ENCODE results near the gene PLEKHD1. TPM values are rescaled to one million over a fixed set of nuclear protein-coding genes. Genes with fewer than 3 reads are reported as not detected.
A peak's percentile ranks its signal among the peaks of the same experiment; 100 is the strongest.
"Not testable (repeated sequence)": the region's sequence is repeated elsewhere in the genome, so short reads cannot be mapped to it uniquely, and the experiment has no call there.

PLEKHD1 gene
- polyA plus RNA-seq, 5 donors: 0.19 to 0.29 (median 0.23) TPM

DNA sequence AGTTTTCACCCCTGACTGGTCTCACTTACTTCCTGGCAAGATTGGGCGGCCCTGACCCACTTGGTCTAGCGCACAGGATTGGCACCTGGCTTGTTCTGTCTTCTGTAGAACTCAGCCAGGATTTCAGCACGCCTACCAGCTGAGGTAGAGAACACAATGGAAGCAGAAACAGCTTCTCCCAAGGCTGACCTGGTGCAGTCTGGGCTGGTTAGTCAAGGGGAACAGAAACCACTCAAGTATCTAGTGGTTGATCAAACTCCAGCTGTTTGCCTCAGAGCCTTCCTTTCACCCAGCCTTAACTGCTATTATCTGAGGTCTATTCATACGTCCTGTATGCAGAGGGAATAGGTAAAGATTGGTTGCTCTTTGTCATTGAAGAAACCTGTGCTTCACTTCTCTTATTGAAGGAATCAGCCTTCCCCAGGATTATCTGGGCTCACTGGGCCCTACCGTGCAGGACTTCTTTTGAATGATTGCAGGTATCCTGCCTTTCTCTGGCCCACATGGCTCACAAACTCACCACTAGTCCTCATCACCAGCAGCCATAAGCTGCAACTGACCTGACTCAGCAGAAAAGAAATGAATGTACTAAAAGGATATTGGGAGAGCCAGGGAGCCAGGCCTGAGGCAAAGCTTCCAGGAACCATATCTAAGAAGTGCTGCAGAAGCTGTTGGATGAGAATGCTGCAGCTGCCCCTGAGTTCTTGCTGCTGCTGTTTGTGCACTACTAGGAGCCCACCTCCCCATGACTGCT, 2.5 kb upstream of the PLEKHD1 start:
- no peak for DNase-seq

DNA sequence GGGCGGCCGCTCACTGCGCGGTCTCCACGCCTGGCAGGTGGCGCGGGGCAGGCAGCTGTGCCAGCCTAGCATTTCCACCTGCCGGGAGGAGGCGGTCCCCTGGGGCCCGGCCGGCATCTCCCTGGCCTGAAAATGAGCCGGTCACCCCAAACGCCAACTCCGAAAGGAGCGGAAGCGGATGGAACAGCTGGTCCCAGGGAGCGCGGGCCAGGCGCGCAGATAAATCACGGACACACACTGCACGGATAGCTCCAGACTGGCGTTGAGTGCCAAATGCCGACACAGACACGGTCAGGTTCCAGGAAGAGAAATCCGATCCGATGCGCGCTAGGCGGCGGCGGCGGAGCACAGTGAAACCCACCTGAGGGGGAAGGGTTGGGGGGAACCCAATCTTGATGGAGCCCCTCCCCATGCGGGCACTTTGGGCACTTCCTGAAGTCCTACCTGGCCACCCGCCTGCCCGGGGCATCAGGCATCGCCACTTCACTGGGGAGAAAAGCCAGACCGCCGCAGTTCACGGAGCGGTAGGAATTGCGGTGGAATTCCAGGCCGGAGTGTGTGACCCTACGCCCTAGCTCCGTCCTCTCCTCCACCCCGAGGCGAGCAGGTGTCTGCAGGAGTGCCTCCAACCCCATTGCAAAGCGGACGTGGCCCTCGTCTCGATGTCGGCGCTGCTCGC, 624 bp upstream of the PLEKHD1 start:
- peak; percentile 36 to 44 for DNase-seq

DNA sequence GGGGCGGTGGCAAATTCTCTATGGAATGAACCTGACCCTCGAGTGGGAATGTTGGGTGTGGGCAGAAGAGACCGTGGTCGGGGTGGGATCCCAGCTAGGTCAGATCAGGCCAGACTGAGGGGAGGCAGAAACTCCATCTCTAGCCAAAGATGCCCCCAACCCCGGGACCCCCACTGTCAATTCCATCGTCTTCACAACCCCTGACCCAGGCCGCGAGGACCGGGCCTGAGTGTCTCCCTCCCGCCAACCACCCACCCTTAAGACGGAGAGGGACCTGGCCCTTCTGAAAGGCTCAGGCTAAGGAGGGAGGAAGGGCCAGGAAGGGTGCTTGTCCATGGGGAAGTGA, 760 bp downstream of the PLEKHD1 start:
- DNase-seq: no peak

DNA sequence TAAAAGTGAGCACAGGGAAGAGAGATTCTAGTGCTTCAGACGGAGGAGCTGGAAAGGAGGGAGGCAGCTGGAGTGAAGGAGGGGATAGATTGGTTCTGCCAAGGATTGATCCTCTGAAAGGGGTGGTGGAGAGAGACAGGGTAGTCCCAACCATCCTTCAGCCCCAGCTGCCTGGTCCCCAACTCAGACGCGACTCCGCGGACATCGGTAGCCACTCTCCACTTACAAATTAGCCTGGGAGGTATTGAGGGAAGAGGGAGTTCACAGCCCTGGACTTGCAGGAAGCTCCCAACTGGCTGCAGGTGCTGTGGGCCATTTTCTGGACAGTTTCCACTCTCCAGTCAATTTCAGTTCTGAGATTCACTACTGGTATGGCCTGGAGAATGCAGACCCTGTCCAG, 1.2 kb downstream of the PLEKHD1 start:
- DNase-seq: no peak

DNA sequence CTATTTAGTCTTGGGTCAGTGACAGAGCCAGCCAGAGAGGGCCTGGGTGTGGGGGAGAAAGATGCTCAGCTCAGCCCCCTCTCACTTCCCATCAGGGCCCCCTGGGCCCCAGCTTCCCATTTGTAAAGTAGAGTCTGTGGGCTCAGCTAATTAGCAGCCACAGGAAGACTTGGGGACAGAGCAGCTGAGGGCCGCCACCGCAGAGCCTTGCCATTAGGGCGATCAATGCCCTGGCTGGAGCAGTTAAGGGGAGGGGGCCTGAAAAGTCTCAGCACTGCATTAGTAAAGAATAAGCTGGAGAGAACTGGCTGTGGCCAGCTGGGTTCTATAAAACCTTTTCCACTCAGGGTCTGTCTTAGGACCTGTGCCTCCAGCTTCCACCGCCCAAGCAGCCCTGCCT, 2.7 kb downstream of the PLEKHD1 start:
- no peak for DNase-seq

DNA sequence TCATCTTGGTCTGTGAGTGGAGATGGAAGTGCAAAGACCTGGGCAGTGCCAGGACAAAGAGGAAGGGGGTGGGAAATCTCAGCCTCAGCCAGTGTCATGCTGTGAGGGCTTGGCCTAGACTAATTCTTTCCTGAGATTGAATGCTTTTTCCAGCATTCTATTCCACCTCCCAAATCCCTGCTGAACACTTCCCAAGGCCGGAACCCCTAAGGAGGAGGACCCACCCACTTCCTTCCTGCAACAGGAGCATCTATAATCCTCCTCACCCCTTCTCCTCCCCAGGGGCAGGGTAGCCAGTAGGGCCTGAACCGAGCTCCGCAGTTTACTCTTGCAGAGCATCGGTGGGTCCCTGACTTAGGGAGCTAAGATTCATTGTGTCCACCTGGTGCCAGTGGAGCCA, 3.2 kb downstream of the PLEKHD1 start:
- no peak for DNase-seq

DNA sequence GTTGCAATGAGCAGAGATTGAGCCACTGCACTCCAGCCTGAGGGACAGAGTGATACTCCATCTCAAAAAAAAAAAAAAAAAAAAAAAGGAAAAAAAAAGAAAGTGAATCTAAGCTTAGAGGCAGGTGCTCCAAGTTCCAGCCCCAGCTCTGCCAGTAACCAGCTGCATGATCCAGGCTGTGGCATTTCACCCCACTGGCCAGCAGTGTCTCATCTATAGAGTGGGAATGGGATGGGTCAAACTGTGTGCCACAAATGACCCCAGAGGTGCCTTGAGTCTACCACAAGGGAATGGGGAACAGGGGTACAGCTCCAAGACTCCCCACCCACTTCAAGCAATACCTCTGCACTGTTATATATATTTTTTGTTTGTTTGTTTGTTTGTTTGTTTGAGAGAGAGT, 5.0 kb downstream of the PLEKHD1 start:
- no peak for DNase-seq

DNA sequence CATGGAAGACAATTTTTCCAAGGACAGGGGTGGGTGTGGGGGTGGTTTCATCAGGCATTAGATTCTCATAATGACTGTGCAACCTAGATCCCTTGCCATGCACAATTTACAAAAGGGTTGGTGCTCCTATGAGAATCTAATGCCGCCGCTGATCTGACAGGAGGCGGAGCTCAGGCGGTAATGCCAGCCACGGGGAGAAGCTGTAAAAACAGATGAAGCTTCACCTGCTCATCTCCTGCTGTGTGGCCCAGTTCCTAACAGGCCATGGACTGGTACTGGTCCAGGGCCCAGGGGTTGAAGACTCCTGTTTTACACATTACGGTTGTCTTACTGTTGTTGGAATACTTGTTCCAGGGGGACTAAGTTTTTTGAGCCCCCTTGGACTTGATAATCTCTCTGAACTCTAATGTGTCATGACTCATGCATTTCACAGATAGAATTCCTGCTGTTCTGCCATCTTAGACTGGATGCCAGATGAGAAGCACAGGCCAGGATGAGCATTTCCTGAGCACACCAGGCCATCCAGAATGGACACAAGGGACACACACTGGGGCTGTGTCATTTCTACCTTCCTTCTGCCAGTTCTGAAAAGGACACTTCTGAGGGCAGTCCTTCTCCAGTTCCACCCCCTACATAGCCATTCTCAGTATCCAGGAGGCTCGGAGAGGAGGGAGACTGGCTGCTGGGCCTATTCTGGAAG, 5.8 kb downstream of the PLEKHD1 start:
- DNase-seq: no peak

DNA sequence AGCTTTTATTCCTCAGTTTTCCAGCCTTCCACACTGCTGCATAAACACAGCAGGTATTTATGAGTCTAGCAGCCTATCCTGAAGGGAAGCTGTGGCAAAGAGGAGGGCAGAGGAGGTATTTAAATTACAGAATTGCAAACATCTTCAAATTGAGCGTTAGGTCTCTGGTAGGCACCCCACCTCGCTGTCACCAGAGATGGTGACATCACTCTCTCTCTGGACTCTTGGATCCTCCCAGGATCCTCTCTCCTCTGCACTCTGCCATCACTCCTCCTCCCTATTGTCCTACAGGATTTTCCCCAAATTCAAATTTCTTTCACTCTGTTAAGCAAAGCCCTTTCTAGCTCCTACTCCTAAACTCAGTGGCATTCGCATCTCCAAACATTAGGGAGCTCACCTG, 6.7 kb downstream of the PLEKHD1 start:
- DNase-seq: no peak

DNA sequence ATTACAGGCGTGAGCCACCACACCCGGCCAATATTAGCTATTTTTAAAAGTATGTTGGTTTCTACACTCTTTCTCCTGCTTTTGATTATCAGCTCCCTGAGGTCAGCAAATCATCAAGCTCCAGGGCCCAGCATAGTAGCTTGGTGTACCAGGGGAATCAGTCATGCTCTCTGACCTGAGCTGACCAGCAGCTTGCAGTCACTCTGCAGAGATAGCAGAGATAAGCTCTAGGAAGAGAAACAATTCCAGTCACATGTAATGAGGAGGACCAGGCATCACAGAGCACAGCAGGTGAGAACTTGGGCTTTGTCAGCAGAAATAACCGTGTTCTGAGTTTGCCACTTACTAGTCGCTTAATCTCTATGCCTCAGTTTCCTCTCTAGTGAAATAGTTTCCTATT, 8.5 kb downstream of the PLEKHD1 start:
- DNase-seq: no peak

DNA sequence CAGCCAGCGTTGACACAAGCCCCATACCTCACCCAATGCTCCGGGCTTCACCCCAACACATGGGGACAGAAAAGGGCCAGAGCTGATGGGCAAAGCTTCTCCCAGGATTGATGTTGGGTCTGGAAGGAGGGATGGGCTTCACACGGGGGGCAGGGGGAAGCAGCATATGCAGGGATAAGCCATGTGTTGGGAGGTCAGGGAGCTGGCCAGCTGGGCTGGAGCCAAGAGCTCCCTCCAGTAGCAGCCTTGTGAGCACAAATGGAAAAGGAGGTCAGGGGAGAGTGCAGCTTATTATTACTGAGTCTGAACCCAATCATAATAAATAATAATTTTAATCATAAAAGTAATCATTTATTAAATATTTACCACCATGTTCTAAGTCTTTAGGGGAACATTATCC, 9.3 kb downstream of the PLEKHD1 start:
- no peak for DNase-seq

DNA sequence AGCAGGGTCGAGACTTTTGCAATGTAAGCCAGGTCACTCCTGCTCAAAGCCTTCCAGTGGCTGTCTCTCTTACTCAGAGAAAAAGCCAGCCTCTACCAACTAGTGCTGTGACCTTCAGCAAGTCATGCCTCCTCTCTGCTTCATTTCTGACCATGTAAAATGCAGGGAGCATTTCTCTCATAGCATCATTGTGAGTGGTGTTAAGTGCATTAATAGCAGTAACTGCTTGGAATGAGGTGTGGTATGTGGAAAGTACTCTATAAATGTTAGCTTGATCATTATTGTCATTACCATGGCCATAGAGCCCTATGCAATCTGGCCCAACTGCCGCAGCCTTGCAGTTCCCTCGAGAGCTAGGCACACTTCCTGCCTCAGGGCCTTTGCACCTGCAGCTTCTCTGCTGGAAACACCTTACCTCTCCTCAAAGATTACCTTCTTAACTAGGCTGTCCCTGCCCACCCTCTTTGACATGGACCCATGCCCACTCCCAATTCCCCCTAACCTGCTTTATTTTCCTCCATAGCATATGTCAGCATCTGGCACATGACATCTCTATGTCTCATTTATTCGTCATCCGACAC, 10.9 kb downstream of the PLEKHD1 start:
- DNase-seq: no peak

DNA sequence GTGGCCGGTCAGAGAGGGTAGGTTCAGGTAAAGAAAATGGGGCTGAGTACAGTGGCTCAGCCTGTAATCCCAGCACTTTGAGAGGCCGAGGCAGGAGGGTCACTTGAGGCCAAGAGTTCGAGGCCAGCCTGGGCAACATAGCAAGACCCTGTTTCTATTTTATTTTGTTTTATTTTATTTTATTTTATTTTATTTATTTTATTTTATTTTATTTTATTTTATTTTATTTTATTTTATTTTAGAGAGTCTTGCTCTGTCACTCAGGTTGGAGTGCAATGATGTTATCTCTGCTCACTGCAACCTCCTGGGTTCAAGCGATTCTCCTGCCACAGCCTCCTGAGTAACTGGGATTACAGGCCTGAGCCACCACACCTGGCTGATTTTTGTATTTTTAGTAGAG, 13.3 kb downstream of the PLEKHD1 start:
- DNase-seq: not testable (repeated sequence)

DNA sequence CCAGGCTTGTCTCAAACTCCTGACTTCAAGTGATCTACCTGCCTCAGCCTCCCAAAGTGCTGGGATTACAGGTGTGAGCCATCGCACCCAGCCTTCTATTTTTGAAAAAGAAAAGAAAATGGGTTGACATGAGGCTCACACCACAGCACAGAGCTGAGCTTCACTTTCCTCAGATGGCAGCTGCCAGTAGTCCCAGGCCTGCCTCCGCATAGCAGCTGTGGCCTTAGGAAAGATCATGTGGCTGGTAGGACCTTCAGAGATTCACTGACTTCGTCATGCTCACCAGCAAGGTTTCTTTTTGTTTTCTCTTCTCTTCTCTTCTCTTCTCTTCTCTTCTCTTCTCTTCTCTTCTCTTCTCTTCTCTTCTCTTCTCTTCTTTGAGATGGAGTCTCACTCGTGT, 13.8 kb downstream of the PLEKHD1 start:
- not testable (repeated sequence) for DNase-seq

DNA sequence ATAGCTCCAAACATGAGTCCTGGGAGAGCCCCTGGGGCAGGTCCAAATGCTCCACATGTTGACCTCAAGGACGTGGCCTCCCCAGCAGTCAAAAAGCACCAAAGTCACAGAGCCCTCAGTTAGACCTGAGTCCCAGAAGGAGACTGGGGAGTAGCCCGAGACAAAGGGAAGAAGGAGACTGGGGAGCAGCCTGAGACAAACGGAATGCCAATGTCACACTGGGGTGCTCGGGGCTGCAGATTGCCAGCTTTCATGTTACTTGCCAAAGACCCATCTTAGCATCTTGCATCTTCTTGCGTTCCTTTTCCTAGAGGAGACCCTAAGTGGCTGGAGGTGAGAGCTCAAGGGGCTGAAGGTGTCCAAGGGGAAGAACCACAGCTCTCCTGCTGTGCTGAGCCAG, 14.9 kb downstream of the PLEKHD1 start:
- no peak for DNase-seq

DNA sequence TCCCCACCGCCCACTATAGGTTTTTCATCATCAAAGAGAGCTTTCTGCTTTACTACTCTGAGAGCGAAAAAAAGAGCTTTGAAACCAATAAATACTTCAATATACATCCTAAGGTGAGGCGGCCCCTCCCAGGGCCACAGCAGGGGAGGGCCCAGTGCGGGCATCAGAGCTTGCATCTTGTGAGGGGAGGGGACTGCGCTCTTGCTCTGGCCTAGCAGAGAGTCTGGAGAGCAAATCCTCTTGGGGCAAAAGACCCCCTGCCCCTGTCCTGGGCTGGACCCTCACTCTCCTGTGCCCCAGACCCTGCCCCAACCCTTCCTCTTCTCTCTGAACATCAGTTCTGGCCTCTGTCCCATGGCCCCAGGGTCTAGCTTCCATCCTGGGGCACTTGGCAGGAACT, 15.6 kb downstream of the PLEKHD1 start:
- no peak for DNase-seq

DNA sequence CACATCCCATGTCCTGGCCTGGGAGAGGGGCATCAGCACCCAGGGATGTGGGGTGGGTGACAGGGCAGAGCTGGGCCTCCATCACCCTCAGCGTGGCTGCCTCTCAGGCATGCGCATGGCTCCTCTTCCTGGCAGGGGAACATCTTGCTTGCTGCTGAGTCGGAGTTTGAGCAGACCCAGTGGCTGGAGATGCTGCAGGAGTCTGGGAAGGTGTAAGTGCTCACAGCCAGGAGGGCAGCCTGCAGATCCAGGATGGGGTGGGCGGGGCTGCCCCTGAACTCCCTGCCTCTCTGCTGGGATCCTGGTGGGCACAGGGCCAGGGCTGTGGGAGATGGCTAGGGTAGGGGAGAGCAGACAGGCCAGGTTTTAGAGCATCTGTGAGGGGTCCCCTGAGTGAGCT, 16.2 kb downstream of the PLEKHD1 start:
- no peak for DNase-seq

DNA sequence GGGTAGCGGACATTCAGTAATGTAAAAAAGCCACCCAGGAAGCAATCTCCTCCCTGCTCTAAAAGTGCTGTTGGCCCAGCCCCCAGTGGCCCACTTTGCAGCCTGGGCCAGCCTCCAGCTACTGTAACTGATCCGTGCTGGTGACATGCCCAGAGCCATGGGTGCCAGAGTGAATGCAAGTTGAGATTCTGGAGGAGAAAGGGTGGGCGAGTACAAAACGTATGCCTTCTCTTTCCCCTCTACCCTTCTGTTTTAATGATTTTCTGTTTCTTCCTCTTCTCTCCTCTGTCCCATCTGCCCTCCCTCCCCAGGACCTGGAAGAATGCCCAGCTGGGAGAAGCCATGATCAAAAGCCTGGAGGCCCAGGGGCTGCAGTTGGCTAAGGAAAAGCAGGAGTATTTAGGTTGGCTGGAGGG, 16.9 kb downstream of the PLEKHD1 start:
- peak; percentile 21 to 23 for DNase-seq

DNA sequence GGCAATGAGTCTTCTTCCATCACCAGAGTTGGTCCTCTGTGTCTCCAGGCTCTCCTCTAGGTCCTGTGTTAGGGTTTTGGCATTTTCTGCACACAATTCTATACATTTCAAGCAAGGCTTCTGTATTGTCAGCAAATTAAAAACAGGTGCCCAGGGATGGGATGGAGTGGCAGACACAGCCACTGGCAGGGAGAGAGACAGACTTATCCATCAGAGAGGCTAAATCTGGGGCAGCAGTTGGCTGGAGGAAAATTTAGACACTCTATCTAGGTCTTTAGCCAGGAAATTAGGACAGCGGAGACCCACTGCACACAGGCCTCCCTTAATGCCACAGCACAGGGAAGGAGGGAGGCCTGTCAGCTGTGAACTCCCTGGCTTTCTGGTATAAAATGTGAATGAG, 20.2 kb downstream of the PLEKHD1 start:
- DNase-seq: no peak

DNA sequence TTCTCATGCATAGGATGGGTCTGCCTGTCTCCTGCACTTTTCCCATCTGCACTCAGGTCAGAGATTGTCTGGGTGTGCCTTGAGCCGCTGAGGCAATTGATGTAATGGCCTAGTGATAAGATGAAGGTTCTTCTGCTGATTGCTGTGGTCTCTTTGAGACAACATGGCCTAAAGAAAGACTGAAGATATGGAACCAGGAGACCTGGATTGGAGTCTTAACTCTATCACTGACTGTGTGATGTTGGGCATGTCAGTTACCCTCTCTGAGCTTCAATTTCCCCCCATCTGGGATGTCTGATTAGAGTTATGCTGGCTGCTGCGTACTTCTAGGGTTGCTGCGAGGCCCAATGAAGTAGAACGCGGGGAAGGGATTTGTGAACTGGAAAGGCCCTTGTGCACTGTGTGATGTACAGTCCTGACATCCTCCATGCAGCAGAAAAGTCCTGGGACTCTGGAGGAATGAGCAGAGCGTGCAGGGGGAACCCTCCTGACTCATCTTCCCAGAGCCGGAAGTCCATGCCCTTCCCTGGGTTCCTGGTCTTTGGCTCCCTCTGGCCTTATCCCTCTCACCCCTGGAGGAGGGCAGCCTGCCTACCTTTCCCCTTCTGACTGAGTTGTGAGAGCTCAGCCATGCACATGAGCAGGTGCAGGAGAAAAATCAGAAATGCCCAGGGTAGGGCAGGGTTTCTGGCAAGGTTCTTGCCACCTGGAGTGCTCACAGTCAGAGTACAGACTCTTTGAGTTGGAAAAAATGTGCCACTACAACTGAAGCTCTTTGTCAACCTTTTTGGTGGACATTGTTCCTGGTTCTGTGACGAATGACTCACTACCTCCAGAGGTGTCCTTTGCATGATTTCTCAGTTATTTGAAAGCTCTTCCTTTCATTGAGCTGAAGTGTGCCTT, 21.1 kb downstream of the PLEKHD1 start:
- no peak for DNase-seq

DNA sequence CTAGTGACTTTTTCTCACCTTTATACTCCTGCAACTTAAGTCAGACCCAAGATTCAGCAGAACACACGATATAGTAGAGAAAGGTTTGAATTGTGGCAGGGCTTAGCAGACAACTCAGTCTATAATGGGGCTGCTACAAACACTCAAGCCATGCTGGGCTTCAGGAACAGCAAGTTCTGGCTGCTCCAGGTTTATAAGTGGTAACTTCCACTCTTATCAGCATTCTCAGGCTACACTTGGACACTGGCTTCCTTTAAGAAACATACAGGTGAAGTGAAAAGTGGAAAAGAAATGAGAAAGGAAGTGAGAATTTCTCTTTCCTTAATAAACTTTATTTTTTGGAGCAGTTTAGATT, 21.7 kb downstream of the PLEKHD1 start:
- no peak for DNase-seq
